Measurements from ENCODE around the gene SLC9A4.

Gene SLC9A4

GRCh38 chr2:102473020-102473419 is at the start of gene SLC9A4:
TSS of gene SLC9A4 (plus strand) at chr2:102473226. CDS start at chr2:102473760, 534 bp downstream.
- DNase-seq (ENCODE audit: low spot score) = peak; percentile 38
- in situ Hi-C loops (cut with MboI; ENCODE audit: low sequenced_read_pairs, unreplicated experiment) = no loop called here
- TF ChIP-seq CTCF (IDR thresholded peaks at IDR 0.05; ENCODE audit: borderline replicate concordance, control extremely low read depth, extremely low read depth, insufficient read depth, missing control alignments) = peak; percentile 85

GRCh38 chr2:102423368-102423767 is 49.7 kb upstream of the SLC9A4 start:
- no peak for TF ChIP-seq CTCF (IDR thresholded peaks at IDR 0.05; ENCODE audit: borderline replicate concordance, control extremely low read depth, extremely low read depth, insufficient read depth, missing control alignments)
- no peak for DNase-seq (ENCODE audit: low spot score)
- in situ Hi-C loops (cut with MboI; ENCODE audit: low sequenced_read_pairs, unreplicated experiment) = no loop called here

GRCh38 chr2:102424754-102425153 is 48.3 kb upstream of the SLC9A4 start:
- TF ChIP-seq CTCF (IDR thresholded peaks at IDR 0.05; ENCODE audit: borderline replicate concordance, control extremely low read depth, extremely low read depth, insufficient read depth, missing control alignments) = no peak
- in situ Hi-C loops (cut with MboI; ENCODE audit: low sequenced_read_pairs, unreplicated experiment) = no loop called here
- DNase-seq (ENCODE audit: low spot score) = no peak

GRCh38 chr2:102425441-102426132 is 47.4 kb upstream of the SLC9A4 start:
- TF ChIP-seq CTCF (IDR thresholded peaks at IDR 0.05; ENCODE audit: borderline replicate concordance, control extremely low read depth, extremely low read depth, insufficient read depth, missing control alignments) = no peak
- in situ Hi-C loops (cut with MboI; ENCODE audit: low sequenced_read_pairs, unreplicated experiment) = no loop called here

GRCh38 chr2:102427249-102427648 is 45.8 kb upstream of the SLC9A4 start:
- in situ Hi-C loops (cut with MboI; ENCODE audit: low sequenced_read_pairs, unreplicated experiment) = no loop called here

More at GRCh38 chr2:102425441-102426132, 47.4 kb upstream of the SLC9A4 start:
- DNase-seq (ENCODE audit: low spot score) = no peak

GRCh38 chr2:102428573-102428972 is 44.5 kb upstream of the SLC9A4 start:
- in situ Hi-C loops (cut with MboI; ENCODE audit: low sequenced_read_pairs, unreplicated experiment) = no loop called here
- no peak for TF ChIP-seq CTCF (IDR thresholded peaks at IDR 0.05; ENCODE audit: borderline replicate concordance, control extremely low read depth, extremely low read depth, insufficient read depth, missing control alignments)
- no peak for DNase-seq (ENCODE audit: low spot score)

More at GRCh38 chr2:102427249-102427648, 45.8 kb upstream of the SLC9A4 start:
- DNase-seq (ENCODE audit: low spot score) = no peak
- TF ChIP-seq CTCF (IDR thresholded peaks at IDR 0.05; ENCODE audit: borderline replicate concordance, control extremely low read depth, extremely low read depth, insufficient read depth, missing control alignments) = no peak
